Measurements from ENCODE around the gene CELF5.

GRCh38 chr19:3236272-3236671 is 11.8 kb downstream of the CELF5 start:
- TF ChIP-seq CTCF (IDR thresholded peaks at IDR 0.05) (no peak), POLR2A (IDR thresholded peaks at IDR 0.05) (no peak), EP300 (IDR thresholded peaks at IDR 0.05) (no peak)
